Osteocyte (in vitro differentiated cells): Measurements from ENCODE around the gene SLC35C1. TPM values are rescaled to one million over a fixed set of nuclear protein-coding genes. Genes with fewer than 3 reads are reported as not detected.

Experiments used
- DNase-seq: peaks from one replicate; pipeline ENCODE4 v3.0.0; 2021; ENCODE audit warnings: mixed read lengths; ENCODE audit not compliant: unreplicated experiment; ENCODE audit errors: extremely low spot score
- H3K27ac Mint-ChIP-seq: one replicate; pipeline ENCODE4 v1.8.0; 2021; ENCODE audit warnings: mild to moderate bottlenecking, mixed read lengths; ENCODE audit not compliant: unreplicated experiment
- H3K27me3 Mint-ChIP-seq: one replicate; pipeline ENCODE4 v1.8.0; 2021; ENCODE audit warnings: mixed read lengths; ENCODE audit not compliant: unreplicated experiment
- H3K36me3 Mint-ChIP-seq: one replicate; pipeline ENCODE4 v1.8.0; 2021; ENCODE audit warnings: mixed read lengths; ENCODE audit not compliant: unreplicated experiment
- H3K4me1 Mint-ChIP-seq: one replicate; pipeline ENCODE4 v1.8.0; 2021; ENCODE audit warnings: mixed read lengths; ENCODE audit not compliant: unreplicated experiment
- H3K4me3 Mint-ChIP-seq: one replicate; pipeline ENCODE4 v1.8.0; 2021; ENCODE audit warnings: mild to moderate bottlenecking, moderate library complexity, mixed read lengths; ENCODE audit not compliant: unreplicated experiment
- H3K9me3 Mint-ChIP-seq: one replicate; pipeline ENCODE4 v1.8.0; 2021; ENCODE audit warnings: mixed read lengths; ENCODE audit not compliant: unreplicated experiment
- total RNA-seq: library from RNA; stranded (reverse); gene quantifications from 2 replicates; pipeline ENCODE4 v1.2.1, GENCODE V29; 2021
- TF ChIP-seq, protein P1 (sequence below): fragments of 200-600 bp; sonication (generic); IDR thresholded peaks from 2 replicates; pipeline ENCODE4 v1.5.0; 2021; ENCODE audit warnings: antibody characterized with exemption, mild to moderate bottlenecking, moderate library complexity

SLC35C1 gene
- total RNA-seq, 1 donor from 2014 or later = 17.5 TPM

DNA sequence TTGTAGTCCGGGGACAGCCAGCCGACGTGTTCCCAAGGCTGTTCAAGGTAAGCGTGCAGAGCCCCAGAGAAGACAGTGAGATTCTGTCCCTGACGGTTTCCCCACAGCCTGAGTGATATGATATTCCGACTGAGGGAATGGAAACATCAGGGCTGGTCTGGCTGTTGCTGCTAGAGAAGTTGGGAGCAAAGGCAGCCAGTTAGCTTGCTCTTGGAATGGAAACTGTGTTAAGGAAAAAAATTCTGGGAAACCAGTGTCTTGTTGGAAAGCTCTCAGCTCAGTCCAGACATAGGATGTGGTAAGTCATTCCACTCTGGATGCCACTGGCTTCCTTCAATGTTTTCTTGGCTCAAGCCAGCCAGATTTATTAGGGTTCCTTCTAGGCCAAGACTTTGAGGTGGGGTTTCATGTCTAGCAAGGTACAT lies 51.1 kb downstream of the SLC35C1 start:
- Mint-ChIP-seq H3K9me3 (no peaks in the 10 kb centered on the region), H3K4me3 (no peak overlapping the region), H3K36me3 (peaks cover 13% of the 10 kb centered on the region), H3K27me3 (no peaks in the 10 kb centered on the region), H3K27ac (no peak overlapping the region), H3K4me1 (peaks cover 30% of the 10 kb centered on the region)
- TF ChIP-seq, protein P1, sequence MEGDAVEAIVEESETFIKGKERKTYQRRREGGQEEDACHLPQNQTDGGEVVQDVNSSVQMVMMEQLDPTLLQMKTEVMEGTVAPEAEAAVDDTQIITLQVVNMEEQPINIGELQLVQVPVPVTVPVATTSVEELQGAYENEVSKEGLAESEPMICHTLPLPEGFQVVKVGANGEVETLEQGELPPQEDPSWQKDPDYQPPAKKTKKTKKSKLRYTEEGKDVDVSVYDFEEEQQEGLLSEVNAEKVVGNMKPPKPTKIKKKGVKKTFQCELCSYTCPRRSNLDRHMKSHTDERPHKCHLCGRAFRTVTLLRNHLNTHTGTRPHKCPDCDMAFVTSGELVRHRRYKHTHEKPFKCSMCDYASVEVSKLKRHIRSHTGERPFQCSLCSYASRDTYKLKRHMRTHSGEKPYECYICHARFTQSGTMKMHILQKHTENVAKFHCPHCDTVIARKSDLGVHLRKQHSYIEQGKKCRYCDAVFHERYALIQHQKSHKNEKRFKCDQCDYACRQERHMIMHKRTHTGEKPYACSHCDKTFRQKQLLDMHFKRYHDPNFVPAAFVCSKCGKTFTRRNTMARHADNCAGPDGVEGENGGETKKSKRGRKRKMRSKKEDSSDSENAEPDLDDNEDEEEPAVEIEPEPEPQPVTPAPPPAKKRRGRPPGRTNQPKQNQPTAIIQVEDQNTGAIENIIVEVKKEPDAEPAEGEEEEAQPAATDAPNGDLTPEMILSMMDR = no peak
- DNase-seq = no peak

- H3K27ac Mint-ChIP-seq = peak overlapping the region; percentile 87
- DNase-seq = no peak
- TF ChIP-seq, protein P1 = no peak
- peaks cover 30% of the 10 kb centered on the region for H3K36me3 Mint-ChIP-seq
- H3K4me1 Mint-ChIP-seq = peaks cover 30% of the 10 kb centered on the region
- H3K9me3 Mint-ChIP-seq = no peaks in the 10 kb centered on the region
- no peak overlapping the region for H3K4me3 Mint-ChIP-seq
- H3K27me3 Mint-ChIP-seq = no peaks in the 10 kb centered on the region
Measured at GRCh38 chr11:45857961-45858474, 53.1 kb downstream of the SLC35C1 start.

DNA sequence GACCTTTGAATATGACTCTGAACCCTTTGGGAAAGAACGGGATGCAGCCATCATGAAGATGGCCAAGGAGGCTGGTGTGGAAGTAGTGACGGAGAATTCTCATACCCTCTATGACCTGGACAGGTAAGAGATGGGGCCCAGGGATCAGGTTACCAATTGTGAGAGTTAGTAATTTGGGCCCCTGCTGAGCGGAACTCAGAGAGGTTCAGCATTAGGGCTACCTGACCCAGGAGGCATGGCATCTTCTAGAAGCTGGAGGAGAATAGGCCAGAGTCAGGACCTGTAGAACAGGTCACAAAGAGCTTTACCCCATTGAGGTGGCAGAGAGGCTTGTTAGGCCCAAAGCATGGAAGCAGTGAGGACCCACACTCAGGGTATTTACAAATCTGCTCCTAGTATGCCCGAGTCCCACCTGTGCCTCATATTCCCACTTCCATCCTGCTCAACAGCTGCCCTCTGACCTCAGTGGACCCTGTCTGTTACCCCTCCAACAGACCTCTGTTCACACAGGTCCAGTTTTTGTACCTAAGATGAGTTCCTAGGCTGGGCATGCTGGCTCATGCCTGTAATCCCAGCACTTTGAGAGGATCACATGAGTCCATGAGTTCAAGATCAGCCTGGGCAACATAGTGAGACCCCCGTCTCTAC lies 53.9 kb downstream of the SLC35C1 start:
- no peak overlapping the region for H3K4me3 Mint-ChIP-seq
- TF ChIP-seq, protein P1 = no peak
- no peak for DNase-seq
- no peaks in the 10 kb centered on the region for H3K9me3 Mint-ChIP-seq
- peaks cover 30% of the 10 kb centered on the region for H3K4me1 Mint-ChIP-seq
- H3K27ac Mint-ChIP-seq = peak overlapping the region; percentile 87
- H3K36me3 Mint-ChIP-seq = peaks cover 35% of the 10 kb centered on the region
- H3K27me3 Mint-ChIP-seq = no peaks in the 10 kb centered on the region

GRCh38 chr11:45859661-45860140 lies 54.8 kb downstream of the SLC35C1 start:
- Mint-ChIP-seq H3K27ac (peak overlapping the region; percentile 87), H3K36me3 (peaks cover 35% of the 10 kb centered on the region), H3K27me3 (no peaks in the 10 kb centered on the region), H3K9me3 (no peaks in the 10 kb centered on the region), H3K4me3 (no peak overlapping the region), H3K4me1 (peaks cover 30% of the 10 kb centered on the region)
- TF ChIP-seq, protein P1 = no peak
- DNase-seq = peak; percentile 96

DNA sequence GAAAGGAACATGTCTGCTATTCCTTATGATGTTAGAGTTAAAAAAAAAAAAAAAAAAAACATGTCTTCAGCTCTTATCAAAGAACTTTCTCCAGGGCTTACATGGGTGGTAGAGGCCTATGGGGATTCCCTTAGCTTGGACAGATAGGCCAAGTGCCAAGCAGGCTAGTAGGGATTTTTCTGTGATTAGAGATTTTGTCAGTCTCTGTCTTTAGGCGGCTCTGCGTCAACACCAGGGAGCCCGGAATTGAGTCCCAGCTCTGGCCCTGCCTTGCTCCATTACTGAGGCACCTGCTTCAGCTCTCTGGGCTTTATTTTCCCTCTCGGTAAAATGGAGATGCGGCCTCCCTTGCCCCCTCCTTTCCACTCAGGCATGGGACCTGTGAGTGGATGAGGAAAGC lies 55.4 kb downstream of the SLC35C1 start:
- Mint-ChIP-seq H3K9me3 (no peaks in the 10 kb centered on the region), H3K36me3 (peaks cover 35% of the 10 kb centered on the region), H3K27ac (peak overlapping the region; percentile 87), H3K4me1 (peaks cover 30% of the 10 kb centered on the region), H3K27me3 (no peaks in the 10 kb centered on the region), H3K4me3 (no peak overlapping the region)
- no peak for DNase-seq
- TF ChIP-seq, protein P1 = no peak
